ENCODE results near the gene DUSP19. TPM values are rescaled to one million over a fixed set of nuclear protein-coding genes. Genes with fewer than 3 reads are reported as not detected.

The DUSP19 gene
- total and polyA plus RNA-seq, 2 of the 13 experiments (the other 11 are each of a cell fraction or from before 2014, with no cell fraction given) = 1.3 to 1.9 TPM

DNA sequence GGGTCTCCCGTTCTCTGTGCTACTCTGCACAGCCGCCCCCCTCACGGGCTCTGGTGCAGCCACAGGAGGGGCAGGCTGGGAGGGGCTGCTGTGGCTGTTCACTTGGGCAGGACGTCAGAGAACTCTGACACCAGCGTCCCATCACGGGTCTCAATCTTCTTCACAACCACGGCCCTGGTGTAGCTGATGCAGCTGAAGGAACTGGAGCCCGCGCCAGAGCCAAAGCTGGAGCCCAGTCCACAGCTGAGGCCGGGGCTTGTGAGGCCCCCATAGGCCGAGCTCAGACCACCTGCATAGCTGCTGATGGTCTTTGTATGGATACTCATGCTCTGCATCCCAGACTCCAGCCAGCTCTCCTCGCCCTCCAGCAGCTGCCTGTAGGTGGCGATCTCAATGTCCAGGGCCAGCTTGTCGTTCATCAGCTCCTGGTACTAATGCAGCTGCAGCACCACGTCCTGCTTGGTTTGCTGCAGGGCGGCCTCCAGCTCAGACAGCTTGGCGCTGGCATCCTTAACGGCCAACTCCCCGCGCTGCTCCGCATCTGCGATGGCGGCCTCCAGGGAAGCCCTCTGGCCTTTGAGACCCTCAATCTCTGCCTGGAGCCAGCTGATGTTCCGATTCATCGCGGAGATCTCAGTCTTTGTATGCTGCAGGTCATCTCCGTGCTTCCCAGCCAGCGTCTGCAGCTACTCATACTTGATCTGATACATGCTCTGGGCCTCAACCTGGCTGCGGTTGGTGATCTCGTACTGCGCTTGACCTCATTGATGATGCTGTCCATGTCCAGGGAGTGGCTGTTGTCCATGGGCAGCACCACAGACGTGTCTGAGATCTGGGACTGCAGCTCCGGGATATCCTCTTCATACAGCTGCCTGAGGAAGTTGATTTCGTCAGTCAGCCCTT, 7.4 kb upstream of the DUSP19 start (continued):
- TF ChIP-seq MATR3 (CRISPR knock-in tag; IDR thresholded peaks at IDR 0.05) (no peak), ZNF407 (CRISPR knock-in tag; IDR thresholded peaks at IDR 0.05; ENCODE audit: not compliant biosample characterization) (peak; percentile 59), HMGA1 (CRISPR knock-in tag; conservative IDR thresholded peaks at IDR 0.05) (no peak), ZNF468 (CRISPR knock-in tag; IDR thresholded peaks at IDR 0.05) (no peak), ZNF329 (CRISPR knock-in tag; IDR thresholded peaks at IDR 0.05; ENCODE audit: low read depth) (no peak), MYPOP (CRISPR knock-in tag; IDR thresholded peaks at IDR 0.05) (no peak), DNMT1 (CRISPR knock-in tag; IDR thresholded peaks at IDR 0.05) (no peak), ZNF136 (CRISPR knock-in tag; IDR thresholded peaks at IDR 0.05; ENCODE audit: low read depth) (no peak), ZNF350 (CRISPR knock-in tag; IDR thresholded peaks at IDR 0.05; ENCODE audit: borderline replicate concordance, low read depth) (peak; percentile 20; the same call in 1 of the 2 replicates), ZKSCAN5 (CRISPR knock-in tag; IDR thresholded peaks at IDR 0.05) (no peak), IKZF1 (IDR thresholded peaks at IDR 0.05) (no peak), FOXP1 (IDR thresholded peaks at IDR 0.05) (no peak), FOXP1 (CRISPR knock-in tag; IDR thresholded peaks at IDR 0.05) (no peak), ZNF296 (CRISPR knock-in tag; conservative IDR thresholded peaks at IDR 0.05) (no peak), CHD4 (IDR thresholded peaks at IDR 0.05; ENCODE audit: borderline replicate concordance, low read length) (no peak), ZNF615 (CRISPR knock-in tag; IDR thresholded peaks at IDR 0.05; ENCODE audit: borderline replicate concordance) (no peak)
- TF ChIP-seq, protein P1, sequence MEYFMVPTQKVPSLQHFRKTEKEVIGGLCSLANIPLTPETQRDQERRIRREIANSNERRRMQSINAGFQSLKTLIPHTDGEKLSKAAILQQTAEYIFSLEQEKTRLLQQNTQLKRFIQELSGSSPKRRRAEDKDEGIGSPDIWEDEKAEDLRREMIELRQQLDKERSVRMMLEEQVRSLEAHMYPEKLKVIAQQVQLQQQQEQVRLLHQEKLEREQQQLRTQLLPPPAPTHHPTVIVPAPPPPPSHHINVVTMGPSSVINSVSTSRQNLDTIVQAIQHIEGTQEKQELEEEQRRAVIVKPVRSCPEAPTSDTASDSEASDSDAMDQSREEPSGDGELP (IDR thresholded peaks at IDR 0.05; ENCODE audit: borderline replicate concordance, low read depth) = no peak; the same call in 1 of the 2 replicates
- TF ChIP-seq, protein P2, sequence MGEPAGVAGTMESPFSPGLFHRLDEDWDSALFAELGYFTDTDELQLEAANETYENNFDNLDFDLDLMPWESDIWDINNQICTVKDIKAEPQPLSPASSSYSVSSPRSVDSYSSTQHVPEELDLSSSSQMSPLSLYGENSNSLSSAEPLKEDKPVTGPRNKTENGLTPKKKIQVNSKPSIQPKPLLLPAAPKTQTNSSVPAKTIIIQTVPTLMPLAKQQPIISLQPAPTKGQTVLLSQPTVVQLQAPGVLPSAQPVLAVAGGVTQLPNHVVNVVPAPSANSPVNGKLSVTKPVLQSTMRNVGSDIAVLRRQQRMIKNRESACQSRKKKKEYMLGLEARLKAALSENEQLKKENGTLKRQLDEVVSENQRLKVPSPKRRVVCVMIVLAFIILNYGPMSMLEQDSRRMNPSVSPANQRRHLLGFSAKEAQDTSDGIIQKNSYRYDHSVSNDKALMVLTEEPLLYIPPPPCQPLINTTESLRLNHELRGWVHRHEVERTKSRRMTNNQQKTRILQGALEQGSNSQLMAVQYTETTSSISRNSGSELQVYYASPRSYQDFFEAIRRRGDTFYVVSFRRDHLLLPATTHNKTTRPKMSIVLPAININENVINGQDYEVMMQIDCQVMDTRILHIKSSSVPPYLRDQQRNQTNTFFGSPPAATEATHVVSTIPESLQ (CRISPR knock-in tag; conservative IDR thresholded peaks at IDR 0.05) = no peak
